GM12878 (cell line): ENCODE results near the gene BPNT1. TPM values are rescaled to one million over a fixed set of nuclear protein-coding genes. Genes with fewer than 3 reads are reported as not detected.

Source experiments
- ATAC-seq: fragments of 200-7000 bp; cut with Tn5 transposase; 3 replicates; pipeline ENCODE4 v1.9.1; 2020; ENCODE audit warnings: mild to moderate bottlenecking, moderate library complexity
- BruUV-seq: library from RNA; stranded (reverse); fragments of 400-500 nt; replicated peaks from 2 replicates; lab custom pipeline; 2021; lab: Mats Ljungman, UMichigan
- CTCF ChIA-PET: fragments of 300-600 bp; sonication (Branson Sonifier 250); formaldehyde crosslinking; extraction: SDS; loops from one replicate; lab custom pipeline; 2021; ENCODE audit warnings: inconsistent platforms; lab: Yijun Ruan, JAX
- POLR2A ChIA-PET: fragments of 350-600 bp; formaldehyde crosslinking; extraction: SDS; loops from one replicate; lab custom pipeline; 2021; ENCODE audit warnings: inconsistent platforms; lab: Charles Lee
- RAD21 ChIA-PET: fragments of 300-600 bp; sonication (Branson Sonifier 250); formaldehyde crosslinking; loops from one replicate; lab custom pipeline; 2023; ENCODE audit warnings: antibody characterized with exemption; ENCODE audit not compliant: unreplicated experiment; lab: Charles Lee
- SMC1A ChIA-PET: fragments of 300-600 bp; sonication (Branson Sonifier 250); formaldehyde crosslinking; loops from one replicate; lab custom pipeline; 2023; ENCODE audit not compliant: unreplicated experiment, uncharacterized antibody; lab: Charles Lee
- DNase-seq: peaks from one replicate; pipeline ENCODE4 v3.0.0-alpha.2; 2011; ENCODE audit warnings: low read depth, low spot score
- FAIRE-seq: peaks from 3 replicates; lab custom pipeline; 2011; peaks lifted over from hg19 to GRCh38; lab: Jason Lieb, UNC
- H2AFZ ChIP-seq: 2 replicates; pipeline ENCODE4 v1.6.0; 2011; ENCODE audit warnings: low read depth, low read length, control low read depth; ENCODE audit not compliant: control insufficient read depth
- H3K27ac ChIP-seq: 2 replicates; pipeline ENCODE4 v1.5.1; 2011; ENCODE audit warnings: control low read depth; ENCODE audit not compliant: control insufficient read depth, insufficient read depth
- H3K27me3 ChIP-seq, 2 experiments: replicated peaks in 1 of 2; 2 replicates each; pipeline versions ENCODE4 v1.6.0 to v1.6.1; 2011; ENCODE audit warnings: low read length in 1 of 2; ENCODE audit not compliant: control insufficient read depth in 2 of 2, insufficient read depth in 2 of 2
- H3K36me3 ChIP-seq, 2 experiments: 2 replicates each; pipeline ENCODE4 v1.5.1; 2011; ENCODE audit warnings: low read length in 1 of 2; ENCODE audit not compliant: control insufficient read depth in 2 of 2, insufficient read depth in 2 of 2
- H3K4me1 ChIP-seq: 2 replicates; pipeline ENCODE4 v1.6.1; 2011; ENCODE audit warnings: mild to moderate bottlenecking, low read length, moderate library complexity, mixed read lengths; ENCODE audit not compliant: control insufficient read depth, insufficient read depth
- H3K4me2 ChIP-seq: 2 replicates; pipeline ENCODE4 v1.6.0; 2011; ENCODE audit warnings: control low read depth; ENCODE audit not compliant: control insufficient read depth, insufficient read depth
- H3K4me3 ChIP-seq: fragments of 200-600 bp; sonication (generic); 2 replicates; pipeline ENCODE4 v1.5.1; 2016
- H3K79me2 ChIP-seq: 2 replicates; pipeline ENCODE4 v1.6.0; 2011; ENCODE audit warnings: low read length; ENCODE audit not compliant: control insufficient read depth, insufficient read depth
- H3K9ac ChIP-seq: 2 replicates; pipeline ENCODE4 v1.8.0; 2011; ENCODE audit warnings: low read length, control low read depth, mixed read lengths; ENCODE audit not compliant: control insufficient read depth, insufficient read depth
- H3K9me3 ChIP-seq: replicated peaks from 3 replicates; pipeline ENCODE4 v1.5.1; 2011; ENCODE audit warnings: mild to moderate bottlenecking, low read length; ENCODE audit not compliant: control insufficient read depth, insufficient read depth
- H4K20me1 ChIP-seq: 2 replicates; pipeline ENCODE4 v1.6.0; 2011; ENCODE audit not compliant: control insufficient read depth, insufficient read depth
- DPF2 ChIP-seq: fragments of 450-650 bp; IDR thresholded peaks from 2 replicates; pipeline ENCODE4 v1.6.1; 2017; ENCODE audit warnings: mild to moderate bottlenecking
- EZH2 ChIP-seq: IDR thresholded peaks from 2 replicates; pipeline ENCODE4 v1.6.1; 2012; ENCODE audit warnings: low read depth, mild to moderate bottlenecking, control low read depth, inconsistent platforms, low read length, borderline replicate concordance; ENCODE audit not compliant: control insufficient read depth
- FOXM1 ChIP-seq: IDR thresholded peaks from 2 replicates; pipeline ENCODE4 v1.6.1; 2012; ENCODE audit warnings: low read depth, mild to moderate bottlenecking, inconsistent platforms, low read length, moderate library complexity
- HDAC6 ChIP-seq: fragments of 200-600 bp; sonication (generic); IDR thresholded peaks from one replicate; pipeline ENCODE4 v1.8.0; 2017; ENCODE audit warnings: antibody characterized with exemption; ENCODE audit not compliant: unreplicated experiment
- HDGF ChIP-seq: fragments of 450-650 bp; IDR thresholded peaks from 2 replicates; pipeline ENCODE4 v1.6.1; 2016; ENCODE audit warnings: antibody characterized with exemption
- KAT2A ChIP-seq: conservative IDR thresholded peaks from 2 replicates; pipeline ENCODE4 v1.6.1; 2011; ENCODE audit warnings: low read depth, low read length; ENCODE audit not compliant: control insufficient read depth
- NFYA ChIP-seq: IDR thresholded peaks from 2 replicates; pipeline ENCODE4 v1.6.1; 2011; ENCODE audit warnings: low read depth, mild to moderate bottlenecking, low read length, improper control_type of control experiment, borderline replicate concordance
- PAX8 ChIP-seq: fragments of 450-650 bp; IDR thresholded peaks from 2 replicates; pipeline ENCODE4 v1.6.1; 2017; ENCODE audit warnings: mild to moderate bottlenecking, moderate library complexity
- RELA ChIP-seq: fragments of 450-650 bp; IDR thresholded peaks from 2 replicates; pipeline ENCODE4 v1.8.0; 2014; ENCODE audit warnings: borderline replicate concordance; ENCODE audit not compliant: partially characterized antibody
- SMAD1 ChIP-seq: fragments of 450-650 bp; IDR thresholded peaks from 2 replicates; pipeline ENCODE4 v1.6.1; 2018; ENCODE audit warnings: mild to moderate bottlenecking, low read depth; ENCODE audit not compliant: partially characterized antibody
- STAT3 ChIP-seq: IDR thresholded peaks from 2 replicates; pipeline ENCODE4 v1.6.1; 2011; ENCODE audit warnings: low read depth, low read length, improper control_type of control experiment
- SUZ12 ChIP-seq: fragments of 200-600 bp; sonication (generic); IDR thresholded peaks from one replicate; pipeline ENCODE4 v1.6.1; 2018; ENCODE audit warnings: antibody characterized with exemption, mild to moderate bottlenecking; ENCODE audit not compliant: unreplicated experiment
- ZNF274 ChIP-seq: IDR thresholded peaks from one replicate; pipeline ENCODE4 v1.8.0; 2011; ENCODE audit not compliant: insufficient read length, insufficient read depth
- ZNF384 ChIP-seq: IDR thresholded peaks from 2 replicates; pipeline ENCODE4 v1.6.1; 2012; ENCODE audit warnings: low read depth, mild to moderate bottlenecking, low read length, improper control_type of control experiment, borderline replicate concordance
- WGBS: methylation state at CpG from one replicate; pipeline ENCODE4 v1.1.6; 2016; ENCODE audit warnings: low lambda C conversion rate; ENCODE audit not compliant: insufficient replicate concordance, insufficient coverage; ENCODE audit errors: missing lambda C conversion rate; 5-methylcytosine and 5-hydroxymethylcytosine counted together
- in situ Hi-C: fragments of 300-500 bp; cut with MboI; formaldehyde crosslinking; loops from 9 replicates; pipeline ENCODE4 v1.14.3; 2018; ENCODE audit warnings: mixed read lengths
- intact Hi-C: fragments of 100-400 bp; cut with micrococcal nuclease; formaldehyde crosslinking; loops from one replicate; pipeline ENCODE4 v1.14.2; 2022; ENCODE audit not compliant: unreplicated experiment
- polyA plus RNA-seq, 11 experiments: library from polyadenylated mRNA; depleted of rRNA in 4 of 11; unstranded in 6 of 11; stranded (reverse) in 5 of 11; fragments of >200 nt; fragmentation: Nextera tagmentation in 4 of 11; fragmentation: Illumina TruSeq in 1 of 11; extraction: Ambion mirVana in 4 of 11; extraction: Trizol in 1 of 11; gene quantifications; 1 replicate in 1 of 11; 2 replicates in 10 of 11; pipeline versions ENCODE4 v1.2.1 to v1.2.3, GENCODE V29; 2011 to 2016; ENCODE audit warnings: inconsistent platforms in 2 of 11, missing spikeins in 2 of 11, low read depth in 1 of 11
- total RNA-seq, 4 experiments: library from RNA; depleted of rRNA in 3 of 4; stranded (reverse); fragments of >200 nt in 3 of 4; fragmentation: Illumina TruSeq in 1 of 4; extraction: Trizol in 1 of 4; gene quantifications; 2 replicates each; pipeline versions ENCODE4 v1.2.1 to v1.2.3, GENCODE V29; 2013 to 2021
- TF ChIP-seq, protein P1 (sequence below): fragments of 450-650 bp; IDR thresholded peaks from 2 replicates; pipeline ENCODE4 v1.6.1; 2017; ENCODE audit warnings: mild to moderate bottlenecking, moderate library complexity

Gene BPNT1
- total and polyA plus RNA-seq, 10 of the 15 experiments (the other 5 are each of a cell fraction or from before 2014, with no cell fraction given), result 35.5 to 78.4 (median 45.4) TPM

DNA sequence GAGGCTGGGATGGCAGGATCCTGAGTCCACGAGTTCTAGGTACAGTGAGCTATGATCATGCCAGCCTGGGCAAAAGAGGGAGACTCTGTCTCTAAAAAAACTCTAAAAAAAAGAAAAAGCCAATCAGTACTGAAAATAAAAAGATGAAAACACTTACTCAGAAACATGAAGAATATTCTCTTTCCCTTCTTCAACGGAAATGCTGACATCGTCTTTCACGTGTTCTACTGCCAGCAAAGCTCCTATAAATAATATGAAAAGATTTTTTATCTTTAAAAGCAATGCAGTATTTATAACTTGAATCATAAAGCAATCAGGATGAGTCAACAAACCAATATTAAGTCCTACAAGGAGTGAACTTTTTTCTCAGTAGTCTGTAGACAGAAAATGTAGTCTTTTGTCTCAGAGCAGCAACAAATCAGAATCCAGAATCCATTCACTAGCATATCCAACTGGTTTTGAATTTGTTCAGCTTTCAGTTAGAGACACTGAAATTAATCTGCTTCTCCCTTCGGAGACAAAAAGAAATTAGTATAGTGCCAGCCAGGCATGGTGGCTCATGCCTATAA lies 49.5 kb downstream of the BPNT1 start:
- no peaks in the 10 kb centered on the region for H3K27me3 ChIP-seq
- in situ Hi-C loops, result no loop called here
- no TSS peak for BruUV-seq
- FAIRE-seq (no peak), ATAC-seq (no peak), DNase-seq (no peak)
- CTCF ChIA-PET, result interaction anchor here (1.1 to 1.4 kb wide), 2 partner anchors 47 to 50 kb away, joined by 3 read pairs; no protein-coding TSS in a partner anchor
- intact Hi-C loops, result no loop called here
- no peak overlapping the region for H3K4me2 ChIP-seq
- WGBS, result 97% methylated on average over 5 of the region's 5 CpGs
- no peak overlapping the region for H2AFZ ChIP-seq
- H3K9ac ChIP-seq, result no peak overlapping the region
- RAD21 ChIA-PET, result no interaction called here
- no peak overlapping the region for H3K27ac ChIP-seq
- POLR2A ChIA-PET, result interaction anchor here (0.6 to 0.7 kb wide), 2 partner anchors 47 to 49 kb away, joined by 3 to 4 read pairs; no protein-coding TSS in a partner anchor
- H4K20me1 ChIP-seq, result no peaks in the 10 kb centered on the region
- peaks cover 54% of the 10 kb centered on the region for H3K79me2 ChIP-seq
- H3K9me3 ChIP-seq, result no peaks in the 10 kb centered on the region
- H3K4me1 ChIP-seq, result peaks cover 5% of the 10 kb centered on the region; the same call in 1 of the 2 replicates
- SMC1A ChIA-PET, result interaction anchor here (0.7 to 1.4 kb wide), 3 partner anchors 15 to 54 kb away, joined by 3 to 4 read pairs (median 3); no protein-coding TSS in a partner anchor
- peaks cover 1 to 10% of the 10 kb centered on the region in 2 experiments; a peak in 3 of 4 replicates for H3K36me3 ChIP-seq
- no peak overlapping the region for H3K4me3 ChIP-seq
- TF ChIP-seq FOXM1 (no peak), SMAD1 (no peak), SUZ12 (no peak), DPF2 (no peak), ZNF274 (no peak), HDGF (no peak), KAT2A (no peak), RELA (no peak), NFYA (no peak), STAT3 (no peak), PAX8 (no peak), EZH2 (no peak), ZNF384 (no peak), HDAC6 (no peak)
- TF ChIP-seq, protein P1, sequence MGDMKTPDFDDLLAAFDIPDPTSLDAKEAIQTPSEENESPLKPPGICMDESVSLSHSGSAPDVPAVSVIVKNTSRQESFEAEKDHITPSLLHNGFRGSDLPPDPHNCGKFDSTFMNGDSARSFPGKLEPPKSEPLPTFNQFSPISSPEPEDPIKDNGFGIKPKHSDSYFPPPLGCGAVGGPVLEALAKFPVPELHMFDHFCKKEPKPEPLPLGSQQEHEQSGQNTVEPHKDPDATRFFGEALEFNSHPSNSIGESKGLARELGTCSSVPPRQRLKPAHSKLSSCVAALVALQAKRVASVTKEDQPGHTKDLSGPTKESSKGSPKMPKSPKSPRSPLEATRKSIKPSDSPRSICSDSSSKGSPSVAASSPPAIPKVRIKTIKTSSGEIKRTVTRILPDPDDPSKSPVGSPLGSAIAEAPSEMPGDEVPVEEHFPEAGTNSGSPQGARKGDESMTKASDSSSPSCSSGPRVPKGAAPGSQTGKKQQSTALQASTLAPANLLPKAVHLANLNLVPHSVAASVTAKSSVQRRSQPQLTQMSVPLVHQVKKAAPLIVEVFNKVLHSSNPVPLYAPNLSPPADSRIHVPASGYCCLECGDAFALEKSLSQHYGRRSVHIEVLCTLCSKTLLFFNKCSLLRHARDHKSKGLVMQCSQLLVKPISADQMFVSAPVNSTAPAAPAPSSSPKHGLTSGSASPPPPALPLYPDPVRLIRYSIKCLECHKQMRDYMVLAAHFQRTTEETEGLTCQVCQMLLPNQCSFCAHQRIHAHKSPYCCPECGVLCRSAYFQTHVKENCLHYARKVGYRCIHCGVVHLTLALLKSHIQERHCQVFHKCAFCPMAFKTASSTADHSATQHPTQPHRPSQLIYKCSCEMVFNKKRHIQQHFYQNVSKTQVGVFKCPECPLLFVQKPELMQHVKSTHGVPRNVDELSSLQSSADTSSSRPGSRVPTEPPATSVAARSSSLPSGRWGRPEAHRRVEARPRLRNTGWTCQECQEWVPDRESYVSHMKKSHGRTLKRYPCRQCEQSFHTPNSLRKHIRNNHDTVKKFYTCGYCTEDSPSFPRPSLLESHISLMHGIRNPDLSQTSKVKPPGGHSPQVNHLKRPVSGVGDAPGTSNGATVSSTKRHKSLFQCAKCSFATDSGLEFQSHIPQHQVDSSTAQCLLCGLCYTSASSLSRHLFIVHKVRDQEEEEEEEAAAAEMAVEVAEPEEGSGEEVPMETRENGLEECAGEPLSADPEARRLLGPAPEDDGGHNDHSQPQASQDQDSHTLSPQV, result no peak
